ENCODE measurements around the gene SAMD14. TPM values are rescaled to one million over a fixed set of nuclear protein-coding genes. Genes with fewer than 3 reads are reported as not detected.

Gene SAMD14
- total and polyA plus RNA-seq, 2 of the 4 experiments (the other 2 are of a cell fraction): 1.4 to 6.2 TPM

DNA sequence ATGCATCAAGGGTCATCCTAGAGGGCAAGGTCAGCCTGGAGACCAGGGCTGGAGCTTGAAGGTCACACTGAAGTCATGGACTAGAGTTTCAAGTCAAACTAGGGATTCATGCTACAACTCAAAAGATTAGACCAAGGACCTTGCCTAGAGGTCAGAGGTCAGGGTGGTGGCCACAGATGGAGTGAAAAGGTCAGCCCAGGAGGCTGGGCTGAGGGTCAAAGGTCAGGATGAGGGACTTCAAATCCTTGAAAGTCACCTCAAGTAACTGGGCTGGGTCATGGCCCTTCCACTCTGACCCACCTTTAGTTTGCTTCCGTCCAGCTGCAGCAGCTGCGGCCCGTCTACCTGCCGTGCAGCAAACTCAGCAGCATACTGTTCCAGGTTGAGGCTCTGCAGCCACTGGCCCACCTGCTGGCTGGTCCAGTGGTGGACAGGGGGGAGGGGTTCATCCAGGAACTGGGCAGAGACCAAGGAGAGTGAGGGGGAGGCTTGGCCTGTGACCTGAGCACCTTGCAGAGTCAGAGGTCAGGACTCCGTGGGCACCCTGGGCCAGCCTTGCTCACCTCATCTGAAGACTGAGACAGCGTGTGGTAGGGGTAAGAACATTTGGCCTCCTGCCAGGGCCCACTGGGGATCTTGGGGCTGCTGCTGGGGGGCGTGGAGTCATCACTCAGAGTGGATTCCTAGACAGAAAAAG is 16.2 kb downstream of the SAMD14 start:
- ChIA-PET CTCF (interaction anchor here (0.7 to 1.9 kb wide), 3 partner anchors 10 to 48 kb away, joined by 3 to 10 read pairs (median 4); no protein-coding TSS in a partner anchor), POLR2A (ENCODE audit: unreplicated experiment) (no interaction called here)
- H4K8ac ChIP-seq (ENCODE audit: low read depth in 2 of 2, low read length in 2 of 2): no peak overlapping the region
- no peaks in the 10 kb centered on the region; the same call in 1 of the 2 replicates for H3K9me1 ChIP-seq (ENCODE audit: insufficient read depth, low read length)
- H3K4me3 ChIP-seq (ENCODE audit: insufficient read depth, low read depth, low read length): no peak overlapping the region
- H2BK20ac ChIP-seq (ENCODE audit: low read depth, low read length): no peak overlapping the region
- dilution Hi-C loops (cut with HindIII; ENCODE audit: low sequenced_read_pairs, unreplicated experiment): no loop called here
- WGBS, 2 experiments (ENCODE audit: extremely low coverage in 2 of 2, insufficient read length in 1 of 2): no CpG with 5 or more reads among the region's 7 CpGs
- no peak overlapping the region for H3K4me2 ChIP-seq (ENCODE audit: low read depth, low read length)
- ATAC-seq (ENCODE audit: low read depth) (no peak), DNase-seq (no peak)
- in situ Hi-C loops (cut with MboI; ENCODE audit: low sequenced_read_pairs): no loop called here
- H3K9ac ChIP-seq (ENCODE audit: low read depth, low read length): no peak overlapping the region
- H3K27ac ChIP-seq (ENCODE audit: insufficient read depth, low read length): no peak overlapping the region
- no peak overlapping the region for H2BK120ac ChIP-seq (ENCODE audit: low read depth, low read length)
- intact Hi-C loops (cut with micrococcal nuclease): no loop called here
- H2BK5ac ChIP-seq (ENCODE audit: low read depth, low read length, poor library complexity, severe bottlenecking): no peak overlapping the region
- H2AK9ac ChIP-seq (replicated peaks; ENCODE audit: low read depth, low read length, poor library complexity): peak overlapping the region; percentile 9
- no peak overlapping the region for H3K56ac ChIP-seq (ENCODE audit: extremely low read depth, insufficient read depth, low read length)
- no peaks in the 10 kb centered on the region for H3K9me3 ChIP-seq (ENCODE audit: control insufficient read depth, insufficient read depth, low read length)
- peaks cover 3% of the 10 kb centered on the region for H3K4me1 ChIP-seq (ENCODE audit: control insufficient read depth, insufficient read depth, low read length)
- H4K5ac ChIP-seq (ENCODE audit: low read depth, low read length): no peak overlapping the region
- no peak overlapping the region for H2AFZ ChIP-seq (replicated peaks; ENCODE audit: low read length, poor library complexity)
- BruUV-seq (replicated peaks): no TSS peak
- H2AK5ac ChIP-seq (ENCODE audit: low read depth, low read length): no peak overlapping the region
- H3K36me3 ChIP-seq (ENCODE audit: control insufficient read depth, insufficient read depth, low read length): peaks cover 23% of the 10 kb centered on the region; the same call in 1 of the 2 replicates
- H3K18ac ChIP-seq (ENCODE audit: low read depth, low read length): no peak overlapping the region
- no peak overlapping the region for H3K14ac ChIP-seq (replicated peaks; ENCODE audit: low read depth, low read length)
- no peaks in the 10 kb centered on the region for H3K27me3 ChIP-seq (ENCODE audit: control insufficient read depth, insufficient read depth, low read length)
- H4K20me1 ChIP-seq (ENCODE audit: insufficient read depth, low read length): no peaks in the 10 kb centered on the region
- no peak overlapping the region for H2BK15ac ChIP-seq (ENCODE audit: low read depth, low read length)
- TF ChIP-seq NFE2L2 (IDR thresholded peaks at IDR 0.05; ENCODE audit: low read depth, low read length) (no peak), MAFK (IDR thresholded peaks at IDR 0.05; ENCODE audit: low read depth, low read length) (no peak), POLR2A (IDR thresholded peaks at IDR 0.05; ENCODE audit: low read depth, low read length) (no peak), RCOR1 (IDR thresholded peaks at IDR 0.05; ENCODE audit: insufficient replicate concordance, low read length) (no peak), CEBPB (IDR thresholded peaks at IDR 0.05; ENCODE audit: low read depth, low read length) (no peak), BHLHE40 (IDR thresholded peaks at IDR 0.05; ENCODE audit: low read depth, low read length) (no peak)
- TF ChIP-seq, protein P1, sequence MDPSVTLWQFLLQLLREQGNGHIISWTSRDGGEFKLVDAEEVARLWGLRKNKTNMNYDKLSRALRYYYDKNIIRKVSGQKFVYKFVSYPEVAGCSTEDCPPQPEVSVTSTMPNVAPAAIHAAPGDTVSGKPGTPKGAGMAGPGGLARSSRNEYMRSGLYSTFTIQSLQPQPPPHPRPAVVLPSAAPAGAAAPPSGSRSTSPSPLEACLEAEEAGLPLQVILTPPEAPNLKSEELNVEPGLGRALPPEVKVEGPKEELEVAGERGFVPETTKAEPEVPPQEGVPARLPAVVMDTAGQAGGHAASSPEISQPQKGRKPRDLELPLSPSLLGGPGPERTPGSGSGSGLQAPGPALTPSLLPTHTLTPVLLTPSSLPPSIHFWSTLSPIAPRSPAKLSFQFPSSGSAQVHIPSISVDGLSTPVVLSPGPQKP (IDR thresholded peaks at IDR 0.05; ENCODE audit: borderline replicate concordance, low read depth, low read length): no peak
- TF ChIP-seq, protein P2, sequence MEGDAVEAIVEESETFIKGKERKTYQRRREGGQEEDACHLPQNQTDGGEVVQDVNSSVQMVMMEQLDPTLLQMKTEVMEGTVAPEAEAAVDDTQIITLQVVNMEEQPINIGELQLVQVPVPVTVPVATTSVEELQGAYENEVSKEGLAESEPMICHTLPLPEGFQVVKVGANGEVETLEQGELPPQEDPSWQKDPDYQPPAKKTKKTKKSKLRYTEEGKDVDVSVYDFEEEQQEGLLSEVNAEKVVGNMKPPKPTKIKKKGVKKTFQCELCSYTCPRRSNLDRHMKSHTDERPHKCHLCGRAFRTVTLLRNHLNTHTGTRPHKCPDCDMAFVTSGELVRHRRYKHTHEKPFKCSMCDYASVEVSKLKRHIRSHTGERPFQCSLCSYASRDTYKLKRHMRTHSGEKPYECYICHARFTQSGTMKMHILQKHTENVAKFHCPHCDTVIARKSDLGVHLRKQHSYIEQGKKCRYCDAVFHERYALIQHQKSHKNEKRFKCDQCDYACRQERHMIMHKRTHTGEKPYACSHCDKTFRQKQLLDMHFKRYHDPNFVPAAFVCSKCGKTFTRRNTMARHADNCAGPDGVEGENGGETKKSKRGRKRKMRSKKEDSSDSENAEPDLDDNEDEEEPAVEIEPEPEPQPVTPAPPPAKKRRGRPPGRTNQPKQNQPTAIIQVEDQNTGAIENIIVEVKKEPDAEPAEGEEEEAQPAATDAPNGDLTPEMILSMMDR (conservative IDR thresholded peaks at IDR 0.05; ENCODE audit: low read depth, low read length): no peak
- no peak overlapping the region for H3K4ac ChIP-seq (ENCODE audit: low read depth, low read length)
- no peaks in the 10 kb centered on the region for H3K79me1 ChIP-seq (ENCODE audit: low read depth in 1 of 2, low read length in 2 of 2)
- no peak overlapping the region for H4K91ac ChIP-seq (ENCODE audit: insufficient read depth, low read depth, low read length)
- no peak overlapping the region for H3K23ac ChIP-seq (ENCODE audit: low read depth, low read length)
